ENCODE measurements around the gene MYCN. TPM values are rescaled to one million over a fixed set of nuclear protein-coding genes. Genes with fewer than 3 reads are reported as not detected.

The MYCN gene
- total and polyA plus RNA-seq, 2 of the 4 experiments (the other 2 are of a cell fraction), result not detected

DNA sequence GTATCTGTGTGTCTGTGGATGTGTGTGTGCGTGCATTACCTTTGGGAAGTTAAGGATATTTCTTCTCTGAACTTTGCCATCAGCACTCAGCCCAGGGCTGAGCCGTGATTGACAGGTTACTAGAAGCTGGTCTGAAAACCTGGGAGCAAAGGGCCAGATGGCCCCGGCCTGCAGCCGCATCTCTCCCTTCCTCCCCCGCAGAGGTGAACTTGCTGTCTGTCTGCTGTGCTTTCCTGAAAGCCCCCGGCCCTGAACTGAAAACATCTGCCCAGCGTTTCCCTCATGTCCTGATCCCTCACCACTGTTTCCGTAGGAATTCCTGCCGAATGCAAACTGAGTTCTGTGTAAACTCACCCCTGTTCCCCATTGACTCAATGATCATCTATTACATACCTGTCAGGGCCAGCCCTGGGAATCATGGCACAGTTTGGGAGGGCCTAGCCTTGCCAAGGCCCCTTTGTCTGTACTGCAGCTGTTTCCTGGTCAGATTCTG, 45.8 kb downstream of the MYCN start:
- Histone ChIP-seq H3K4ac (ENCODE audit: low read depth, low read length) (no peak overlapping the region), H4K8ac (ENCODE audit: low read depth in 2 of 2, low read length in 2 of 2) (no peak overlapping the region), H2AK5ac (ENCODE audit: low read depth, low read length) (no peak overlapping the region), H3K4me1 (ENCODE audit: control insufficient read depth, insufficient read depth, low read length) (no peaks in the 10 kb centered on the region), H2BK20ac (ENCODE audit: low read depth, low read length) (no peak overlapping the region), H3K4me3 (ENCODE audit: insufficient read depth, low read depth, low read length) (no peak overlapping the region), H3K36me3 (ENCODE audit: control insufficient read depth, insufficient read depth, low read length) (no peaks in the 10 kb centered on the region), H3K27ac (ENCODE audit: insufficient read depth, low read length) (no peak overlapping the region), H3K9me3 (ENCODE audit: control insufficient read depth, insufficient read depth, low read length) (peaks cover 49% of the 10 kb centered on the region), H4K5ac (ENCODE audit: low read depth, low read length) (no peak overlapping the region), H3K9ac (ENCODE audit: low read depth, low read length) (no peak overlapping the region), H3K23ac (ENCODE audit: low read depth, low read length) (no peak overlapping the region), H4K91ac (ENCODE audit: insufficient read depth, low read depth, low read length) (no peak overlapping the region), H2AK9ac (replicated peaks; ENCODE audit: low read depth, low read length, poor library complexity) (no peak overlapping the region), H2BK120ac (ENCODE audit: low read depth, low read length) (no peak overlapping the region), H3K27me3 (ENCODE audit: control insufficient read depth, insufficient read depth, low read length) (no peaks in the 10 kb centered on the region), H3K79me1 (ENCODE audit: low read depth in 1 of 2, low read length in 2 of 2) (no peaks in the 10 kb centered on the region), H3K56ac (ENCODE audit: extremely low read depth, insufficient read depth, low read length) (no peak overlapping the region), H3K14ac (replicated peaks; ENCODE audit: low read depth, low read length) (no peak overlapping the region), H2BK5ac (ENCODE audit: low read depth, low read length, poor library complexity, severe bottlenecking) (no peak overlapping the region), H2AFZ (replicated peaks; ENCODE audit: low read length, poor library complexity) (no peak overlapping the region), H4K20me1 (ENCODE audit: insufficient read depth, low read length) (no peaks in the 10 kb centered on the region), H2BK15ac (ENCODE audit: low read depth, low read length) (no peak overlapping the region), H3K9me1 (ENCODE audit: insufficient read depth, low read length) (no peaks in the 10 kb centered on the region), H3K18ac (ENCODE audit: low read depth, low read length) (no peak overlapping the region), H3K4me2 (ENCODE audit: low read depth, low read length) (no peak overlapping the region)
- intact Hi-C loops (cut with micrococcal nuclease), result no loop called here
- ChIA-PET POLR2A (ENCODE audit: unreplicated experiment) (no interaction called here), CTCF (no interaction called here)
- dilution Hi-C loops (cut with HindIII; ENCODE audit: low sequenced_read_pairs, unreplicated experiment), result no loop called here
- 50% methylated on average over 8 of the region's 9 CpGs; no CpG with 5 or more reads in 1 of the 2 experiments for WGBS, 2 experiments (ENCODE audit: extremely low coverage in 2 of 2, insufficient read length in 1 of 2)
- DNase-seq, result no peak
- no peak for TF ChIP-seq MAFK (IDR thresholded peaks at IDR 0.05; ENCODE audit: low read depth, low read length)
- no peak for TF ChIP-seq FOS (IDR thresholded peaks at IDR 0.05; ENCODE audit: low read depth, low read length)
- TF ChIP-seq RAD21 (IDR thresholded peaks at IDR 0.05; ENCODE audit: low read length), result no peak
- TF ChIP-seq SMC3 (IDR thresholded peaks at IDR 0.05; ENCODE audit: low read depth, low read length), result no peak
- no peak for TF ChIP-seq ELK1 (IDR thresholded peaks at IDR 0.05; ENCODE audit: borderline replicate concordance, low read depth, low read length)
- no peak for TF ChIP-seq BHLHE40 (IDR thresholded peaks at IDR 0.05; ENCODE audit: low read depth, low read length)
- TF ChIP-seq, protein P1, sequence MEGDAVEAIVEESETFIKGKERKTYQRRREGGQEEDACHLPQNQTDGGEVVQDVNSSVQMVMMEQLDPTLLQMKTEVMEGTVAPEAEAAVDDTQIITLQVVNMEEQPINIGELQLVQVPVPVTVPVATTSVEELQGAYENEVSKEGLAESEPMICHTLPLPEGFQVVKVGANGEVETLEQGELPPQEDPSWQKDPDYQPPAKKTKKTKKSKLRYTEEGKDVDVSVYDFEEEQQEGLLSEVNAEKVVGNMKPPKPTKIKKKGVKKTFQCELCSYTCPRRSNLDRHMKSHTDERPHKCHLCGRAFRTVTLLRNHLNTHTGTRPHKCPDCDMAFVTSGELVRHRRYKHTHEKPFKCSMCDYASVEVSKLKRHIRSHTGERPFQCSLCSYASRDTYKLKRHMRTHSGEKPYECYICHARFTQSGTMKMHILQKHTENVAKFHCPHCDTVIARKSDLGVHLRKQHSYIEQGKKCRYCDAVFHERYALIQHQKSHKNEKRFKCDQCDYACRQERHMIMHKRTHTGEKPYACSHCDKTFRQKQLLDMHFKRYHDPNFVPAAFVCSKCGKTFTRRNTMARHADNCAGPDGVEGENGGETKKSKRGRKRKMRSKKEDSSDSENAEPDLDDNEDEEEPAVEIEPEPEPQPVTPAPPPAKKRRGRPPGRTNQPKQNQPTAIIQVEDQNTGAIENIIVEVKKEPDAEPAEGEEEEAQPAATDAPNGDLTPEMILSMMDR (conservative IDR thresholded peaks at IDR 0.05; ENCODE audit: low read depth, low read length), result no peak
- no peak for TF ChIP-seq CHD1 (IDR thresholded peaks at IDR 0.05; ENCODE audit: low read depth, low read length)
- TF ChIP-seq RCOR1 (IDR thresholded peaks at IDR 0.05; ENCODE audit: insufficient replicate concordance, low read length), result no peak
- ATAC-seq (ENCODE audit: low read depth), result no peak
- in situ Hi-C loops (cut with MboI; ENCODE audit: low sequenced_read_pairs), result no loop called here
- no TSS peak for BruUV-seq (replicated peaks)
